SK-N-SH (cell line): ENCODE data around the gene THBS3. TPM values are rescaled to one million over a fixed set of nuclear protein-coding genes. Genes with fewer than 3 reads are reported as not detected.

Source experiments
- CTCF ChIA-PET: fragments of 300-600, 350-600 bp; formaldehyde crosslinking; extraction: SDS; loops from one replicate; lab custom pipeline; 2021; lab: Yijun Ruan, JAX
- POLR2A ChIA-PET: fragments of 350-600 bp; sonication (Branson Sonifier 250); formaldehyde crosslinking; extraction: SDS; loops from one replicate; lab custom pipeline; 2020; ENCODE audit warnings: antibody characterized with exemption, inconsistent platforms; lab: Yijun Ruan, JAX
- DNase-seq: peaks from one replicate; pipeline ENCODE4 v3.0.0; 2012
- H2AFZ ChIP-seq: fragments of 200-600 bp; sonication (generic); 2 replicates; pipeline ENCODE4 v1.8.1; 2016; ENCODE audit warnings: antibody characterized with exemption, mild to moderate bottlenecking, low read depth
- H3F3A ChIP-seq: fragments of 200-600 bp; sonication (generic); replicated peaks from 2 replicates; pipeline ENCODE3; 2016; ENCODE audit warnings: antibody characterized with exemption, mild to moderate bottlenecking; ENCODE audit not compliant: insufficient read depth
- H3K27ac ChIP-seq, 2 experiments: fragments of 200-500 bp in 1 of 2; fragments of 200-600 bp in 1 of 2; sonication (Bioruptor generic) in 1 of 2; sonication (generic), shearing (Covaris generic) in 1 of 2; 2 replicates each; pipeline versions ENCODE4 v1.5.1 to v1.6.1; 2014 to 2016; ENCODE audit warnings: low read depth in 2 of 2, inconsistent platforms in 1 of 2, low read length in 1 of 2, mild to moderate bottlenecking in 1 of 2, mixed read lengths in 1 of 2
- H3K27me3 ChIP-seq: fragments of 200-600 bp; sonication (generic), shearing (Covaris generic); 2 replicates; pipeline ENCODE4 v1.6.1; 2016; ENCODE audit warnings: mixed run types; ENCODE audit not compliant: insufficient read depth
- H3K36me3 ChIP-seq, 2 experiments: fragments of 200-500 bp in 1 of 2; fragments of 200-600 bp in 1 of 2; sonication (Bioruptor generic) in 1 of 2; sonication (generic) in 1 of 2; replicated peaks in 1 of 2; 2 replicates each; pipeline versions ENCODE3 to v1.5.1; 2014 to 2016; ENCODE audit warnings: low read length in 1 of 2, mild to moderate bottlenecking in 1 of 2; ENCODE audit not compliant: insufficient read depth in 2 of 2, control insufficient read depth in 1 of 2
- H3K4me1 ChIP-seq, 2 experiments: fragments of 200-500 bp in 1 of 2; fragments of 200-600 bp in 1 of 2; sonication (Bioruptor generic) in 1 of 2; sonication (generic), shearing (Covaris generic) in 1 of 2; 2 replicates each; pipeline versions ENCODE4 v1.5.1 to v1.6.1; 2014 to 2016; ENCODE audit warnings: low read depth in 1 of 2, low read length in 1 of 2, mixed run types in 1 of 2; ENCODE audit not compliant: insufficient read depth in 2 of 2, control insufficient read depth in 1 of 2
- H3K4me2 ChIP-seq: fragments of 200-600 bp; sonication (generic), shearing (Covaris generic); 2 replicates; pipeline ENCODE4 v1.6.1; 2017; ENCODE audit warnings: mixed run types
- H3K4me3 ChIP-seq, 2 experiments: fragments of 200-500 bp in 1 of 2; fragments of 200-600 bp in 1 of 2; sonication (Bioruptor generic) in 1 of 2; sonication (generic), shearing (Covaris generic) in 1 of 2; 2 replicates each; pipeline versions ENCODE4 v1.5.1 to v1.8.1; 2014 to 2016; ENCODE audit warnings: low read depth in 2 of 2, inconsistent platforms in 1 of 2, low read length in 1 of 2, mild to moderate bottlenecking in 1 of 2, mixed read lengths in 1 of 2, moderate library complexity in 1 of 2
- H3K79me2 ChIP-seq: fragments of 200-600 bp; sonication (generic); 2 replicates; pipeline ENCODE4 v1.8.1; 2017; ENCODE audit warnings: mild to moderate bottlenecking; ENCODE audit not compliant: insufficient read depth
- H3K9ac ChIP-seq: fragments of 200-600 bp; sonication (generic); 2 replicates; pipeline ENCODE4 v1.6.1; 2017; ENCODE audit warnings: mixed run types
- H3K9me2 ChIP-seq: fragments of 200-600 bp; sonication (generic); 2 replicates; pipeline ENCODE4 v1.6.1; 2017; ENCODE audit warnings: mixed run types
- H3K9me3 ChIP-seq: fragments of 200-600 bp; sonication (generic); 2 replicates; pipeline ENCODE4 v1.6.1; 2017; ENCODE audit warnings: mixed run types, mild to moderate bottlenecking, moderate library complexity
- H4K20me1 ChIP-seq: fragments of 200-600 bp; sonication (generic); 2 replicates; pipeline ENCODE4 v1.6.1; 2017; ENCODE audit warnings: mild to moderate bottlenecking, mixed run types; ENCODE audit not compliant: insufficient read depth
- CHD2 ChIP-seq: fragments of 150-350 bp; IDR thresholded peaks from 2 replicates; pipeline ENCODE4 v1.6.1; 2018; ENCODE audit warnings: low read length; ENCODE audit not compliant: partially characterized antibody
- CTCF ChIP-seq: fragments of 200-600 bp; sonication (generic); IDR thresholded peaks from 2 replicates; pipeline ENCODE4 v1.6.1; 2017; ENCODE audit warnings: antibody characterized with exemption, mild to moderate bottlenecking, moderate library complexity
- ELF1 ChIP-seq: IDR thresholded peaks from 2 replicates; pipeline ENCODE4 v1.4.0; 2012
- EP300 ChIP-seq, 2 experiments: IDR thresholded peaks; 2 replicates each; pipeline versions ENCODE4 v1.4.0 to v1.6.1; 2012; ENCODE audit warnings: borderline replicate concordance in 1 of 2, low read depth in 1 of 2, low read length in 1 of 2
- EZH2phosphoT487 ChIP-seq: fragments of 200-600 bp; sonication (generic); IDR thresholded peaks from 2 replicates; pipeline ENCODE4 v1.6.1; 2017; ENCODE audit warnings: low read depth, mixed run types, mild to moderate bottlenecking, antibody characterized with exemption, moderate library complexity, borderline replicate concordance
- FOSL2 ChIP-seq: IDR thresholded peaks from 2 replicates; pipeline ENCODE4 v1.4.0; 2012; ENCODE audit warnings: low read depth, mild to moderate bottlenecking, moderate library complexity, borderline replicate concordance
- MXI1 ChIP-seq: IDR thresholded peaks from 2 replicates; pipeline ENCODE4 v1.6.1; 2012; ENCODE audit warnings: mild to moderate bottlenecking, low read depth, low read length, improper control_type of control experiment
- NFIC ChIP-seq: IDR thresholded peaks from 2 replicates; pipeline ENCODE4 v1.4.0; 2012; ENCODE audit warnings: borderline replicate concordance
- PBX3 ChIP-seq: IDR thresholded peaks from 2 replicates; pipeline ENCODE4; 2012
- POLR2AphosphoS5 ChIP-seq: IDR thresholded peaks from 2 replicates; pipeline ENCODE4 v1.6.1; 2012; ENCODE audit warnings: low read depth, low read length
- RAD21 ChIP-seq: IDR thresholded peaks from 2 replicates; pipeline ENCODE4 v1.6.1; 2012; ENCODE audit warnings: mild to moderate bottlenecking, low read length
- REST ChIP-seq: IDR thresholded peaks from 2 replicates; pipeline ENCODE4 v1.6.1; 2012; ENCODE audit warnings: mild to moderate bottlenecking, low read depth, low read length, moderate library complexity
- RFX5 ChIP-seq: IDR thresholded peaks from 2 replicates; pipeline ENCODE4 v1.6.1; 2012; ENCODE audit warnings: mild to moderate bottlenecking, improper control_type of control experiment, low read length
- RXRA ChIP-seq: IDR thresholded peaks from 2 replicates; pipeline ENCODE4 v1.4.0; 2012; ENCODE audit warnings: low read depth, mild to moderate bottlenecking, borderline replicate concordance
- SIN3A ChIP-seq: IDR thresholded peaks from 2 replicates; pipeline ENCODE4 v1.6.1; 2012; ENCODE audit warnings: low read depth, mild to moderate bottlenecking, low read length, moderate library complexity, borderline replicate concordance
- SMC3 ChIP-seq: IDR thresholded peaks from 2 replicates; pipeline ENCODE4 v1.6.1; 2012; ENCODE audit warnings: low read depth, low read length, improper control_type of control experiment
- USF1 ChIP-seq: IDR thresholded peaks from 2 replicates; pipeline ENCODE4 v1.4.0; 2012; ENCODE audit warnings: low read depth, borderline replicate concordance
- USF2 ChIP-seq: fragments of 150-350 bp; IDR thresholded peaks from 2 replicates; pipeline ENCODE4 v1.6.1; 2017; ENCODE audit warnings: antibody characterized with exemption, low read length, low read depth, borderline replicate concordance
- ZBTB33 ChIP-seq: IDR thresholded peaks from 2 replicates; pipeline ENCODE4 v1.4.0; 2012; ENCODE audit warnings: low read depth, borderline replicate concordance
- WGBS: methylation state at CpG from one replicate; pipeline ENCODE4 v1.1.6; 2017; ENCODE audit warnings: low lambda C conversion rate; 5-methylcytosine and 5-hydroxymethylcytosine counted together
- polyA plus RNA-seq, 3 experiments: library from polyadenylated mRNA; depleted of rRNA; stranded (reverse); fragments of >200 nt; gene quantifications; 2 replicates each; pipeline ENCODE4 v1.2.3, GENCODE V29; 2012

THBS3 gene
- polyA plus RNA-seq, 1 of the 3 experiments (the other 2 are of a cell fraction), result 124 TPM

- TF ChIP-seq REST (no peak), CTCF (no peak), MXI1 (no peak)
These were observed 37.5 kb downstream of the THBS3 start (continued) for GRCh38 chr1:155170101-155170785.

- Histone ChIP-seq H3K27ac (no peak overlapping the region), H3K9me3 (no peaks in the 10 kb centered on the region), H3K4me2 (no peak overlapping the region), H3K4me3 (no peak overlapping the region), H3K9ac (no peak overlapping the region), H3K36me3 (peaks cover 16% of the 10 kb centered on the region in 2 experiments), H3F3A (peaks cover 36% of the 10 kb centered on the region), H3K27me3 (no peaks in the 10 kb centered on the region), H4K20me1 (no peaks in the 10 kb centered on the region), H2AFZ (no peak overlapping the region), H3K4me1 (peaks cover 0 to 16% of the 10 kb centered on the region in 2 experiments; a peak in 3 of 4 replicates), H3K79me2 (peaks cover 31% of the 10 kb centered on the region), H3K9me2 (no peaks in the 10 kb centered on the region)
- ChIA-PET CTCF (interaction anchor here (1.2 to 14.8 kb wide), 8 partner anchors 23 to 91 kb away, joined by 3 to 496 read pairs (median 16); partner anchors contain the start of genes DPM3 and SLC50A1), POLR2A (interaction anchor here (0.7 kb wide), 1 partner anchor 78 kb away, joined by 3 read pairs; no protein-coding TSS in a partner anchor)
- 73% methylated on average over 5 of the region's 5 CpGs for WGBS
- DNase-seq, result no peak
- TF ChIP-seq PBX3, result no peak
- no peak for TF ChIP-seq SMC3
- no peak for TF ChIP-seq RXRA
- TF ChIP-seq CHD2, result no peak
- no peak for TF ChIP-seq ZBTB33
- TF ChIP-seq ELF1, result no peak
- no peak for TF ChIP-seq RFX5
- no peak for TF ChIP-seq FOSL2
- TF ChIP-seq MXI1, result no peak
- no peak for TF ChIP-seq EZH2phosphoT487
- TF ChIP-seq USF1, result no peak
- no peak for TF ChIP-seq SIN3A
- TF ChIP-seq POLR2AphosphoS5, result no peak
- TF ChIP-seq NFIC, result no peak
- TF ChIP-seq USF2, result no peak
- no peak for TF ChIP-seq RAD21
- no peak for TF ChIP-seq EP300 (IDR thresholded peaks at IDR 0.05; ENCODE audit: borderline replicate concordance in 1 of 2, low read depth in 1 of 2, low read length in 1 of 2)
These were observed 38.2 kb downstream of the THBS3 start for GRCh38 chr1:155169541-155169940.
